SU-DHL-6 (cell line): Measurements from ENCODE around the gene DOCK3.
"Not testable (repeated sequence)": the region's sequence is repeated elsewhere in the genome, so short reads cannot be mapped to it uniquely, and the experiment has no call there.

Source experiments
- H2AFZ ChIP-seq: fragments of 200-600 bp; sonication (generic); 2 replicates; pipeline ENCODE4 v1.6.1; 2014; ENCODE audit warnings: low read depth, mild to moderate bottlenecking, moderate library complexity, mixed read lengths, antibody characterized with exemption, low read length; ENCODE audit not compliant: severe bottlenecking
- H3F3A ChIP-seq: fragments of 200-600 bp; shearing (Covaris generic); 2 replicates; pipeline ENCODE4 v1.6.0; 2016; ENCODE audit warnings: antibody characterized with exemption, mild to moderate bottlenecking; ENCODE audit not compliant: insufficient read depth
- H3K27ac ChIP-seq: fragments of 200-600 bp; sonication (generic); 2 replicates; pipeline ENCODE4 v1.5.1; 2016; ENCODE audit warnings: low read depth, mild to moderate bottlenecking, low read length, moderate library complexity, mixed read lengths
- H3K27me3 ChIP-seq: fragments of 200-600 bp; sonication (generic), shearing (Covaris generic); 2 replicates; pipeline ENCODE4 v1.6.0; 2014; ENCODE audit warnings: mild to moderate bottlenecking, low read length
- H3K36me3 ChIP-seq: fragments of 200-600 bp; sonication (generic); 2 replicates; pipeline ENCODE4 v1.6.1; 2014; ENCODE audit warnings: mild to moderate bottlenecking, low read length, mixed read lengths
- H3K4me2 ChIP-seq: fragments of 300-600, 200-600 bp; shearing (Covaris generic), sonication (generic); 2 replicates; pipeline ENCODE4 v1.6.0; 2014; ENCODE audit warnings: low read length, low read depth, mild to moderate bottlenecking; ENCODE audit not compliant: poor library complexity, severe bottlenecking
- H3K4me3 ChIP-seq: fragments of 200-600 bp; sonication (generic); 2 replicates; pipeline ENCODE4 v1.5.1; 2014; ENCODE audit warnings: antibody characterized with exemption, low read length, mild to moderate bottlenecking, mixed read lengths; ENCODE audit not compliant: insufficient read depth, poor library complexity, severe bottlenecking
- H3K79me2 ChIP-seq: fragments of 200-600 bp; sonication (generic); 2 replicates; pipeline ENCODE4 v1.6.1; 2014; ENCODE audit warnings: mild to moderate bottlenecking, low read length, moderate library complexity; ENCODE audit not compliant: insufficient read depth
- H3K9ac ChIP-seq: fragments of 200-600 bp; sonication (generic); 2 replicates; pipeline ENCODE4 v1.7.0; 2014; ENCODE audit warnings: mild to moderate bottlenecking, low read length
- H3K9me2 ChIP-seq: fragments of 200-600 bp; sonication (generic); replicated peaks from 2 replicates; pipeline ENCODE4 v1.6.1; 2014; ENCODE audit warnings: low read length; ENCODE audit not compliant: insufficient read depth
- H3K9me3 ChIP-seq: fragments of 200-600 bp; sonication (generic); 2 replicates; pipeline ENCODE4 v1.6.1; 2014; ENCODE audit warnings: low read length, mixed read lengths; ENCODE audit not compliant: insufficient read depth
- H4K20me1 ChIP-seq: fragments of 200-600 bp; sonication (generic); 2 replicates; pipeline ENCODE4 v1.6.1; 2014; ENCODE audit warnings: low read depth, mild to moderate bottlenecking, antibody characterized with exemption, low read length, moderate library complexity, mixed read lengths
- CTCF ChIP-seq: fragments of 200-600 bp; sonication (generic); IDR thresholded peaks from one replicate; pipeline ENCODE4 v1.5.1; 2017; ENCODE audit warnings: antibody characterized with exemption, mild to moderate bottlenecking, low read length, moderate library complexity; ENCODE audit not compliant: insufficient read depth, poor library complexity, severe bottlenecking
- EZH2phosphoT487 ChIP-seq: fragments of 200-600 bp; sonication (generic), shearing (Covaris generic); conservative IDR thresholded peaks from 2 replicates; pipeline ENCODE4 v1.6.1; 2018; ENCODE audit warnings: mild to moderate bottlenecking, antibody characterized with exemption, low read length, moderate library complexity, mixed read lengths

DOCK3 gene

GRCh38 chr3:51361746-51362145, 687.0 kb downstream of the DOCK3 start:
- Histone ChIP-seq H3K27ac (no peak overlapping the region), H3K36me3 (no peaks in the 10 kb centered on the region)

GRCh38 chr3:51362476-51362875, 687.7 kb downstream of the DOCK3 start:
- Histone ChIP-seq H2AFZ (no peak overlapping the region), H3K27me3 (no peaks in the 10 kb centered on the region), H3K4me3 (no peak overlapping the region), H3K4me2 (no peak overlapping the region), H3K9me3 (no peaks in the 10 kb centered on the region), H3F3A (no peaks in the 10 kb centered on the region), H3K27ac (no peak overlapping the region), H3K36me3 (no peaks in the 10 kb centered on the region), H4K20me1 (no peaks in the 10 kb centered on the region), H3K79me2 (no peaks in the 10 kb centered on the region), H3K9me2 (no peaks in the 10 kb centered on the region), H3K9ac (no peak overlapping the region)
- TF ChIP-seq EZH2phosphoT487, result no peak
- no peak for TF ChIP-seq CTCF

More at GRCh38 chr3:51361746-51362145, 687.0 kb downstream of the DOCK3 start:
- no peak overlapping the region for H3K4me2 ChIP-seq
- H3K9me2 ChIP-seq, result no peaks in the 10 kb centered on the region
- H2AFZ ChIP-seq, result no peak overlapping the region
- H3K9me3 ChIP-seq, result no peaks in the 10 kb centered on the region
- H3K27me3 ChIP-seq, result no peaks in the 10 kb centered on the region
- no peak overlapping the region for H3K9ac ChIP-seq
- no peaks in the 10 kb centered on the region for H3F3A ChIP-seq
- no peak for TF ChIP-seq CTCF
- TF ChIP-seq EZH2phosphoT487, result no peak
- H3K79me2 ChIP-seq, result no peaks in the 10 kb centered on the region
- no peak overlapping the region for H3K4me3 ChIP-seq
- no peaks in the 10 kb centered on the region for H4K20me1 ChIP-seq

- H3K79me2 ChIP-seq, H3F3A ChIP-seq, H3K27ac ChIP-seq, H3K27me3 ChIP-seq, H3K9me2 ChIP-seq, H3K4me3 ChIP-seq, H2AFZ ChIP-seq, H3K9ac ChIP-seq, H3K9me3 ChIP-seq, H4K20me1 ChIP-seq, H3K36me3 ChIP-seq, H3K4me2 ChIP-seq: not testable (repeated sequence)
Observed at GRCh38 chr3:51368276-51368675, 693.5 kb downstream of the DOCK3 start.

- H3K27ac ChIP-seq, result no peak overlapping the region
- H4K20me1 ChIP-seq, result no peaks in the 10 kb centered on the region
- H3K27me3 ChIP-seq, result no peaks in the 10 kb centered on the region
- no peaks in the 10 kb centered on the region for H3K9me3 ChIP-seq
- no peak overlapping the region for H2AFZ ChIP-seq
- H3K4me2 ChIP-seq, result no peak overlapping the region
- no peaks in the 10 kb centered on the region for H3F3A ChIP-seq
- no peaks in the 10 kb centered on the region for H3K9me2 ChIP-seq
- no peak overlapping the region for H3K9ac ChIP-seq
- H3K79me2 ChIP-seq, result no peaks in the 10 kb centered on the region
- H3K36me3 ChIP-seq, result no peaks in the 10 kb centered on the region
- TF ChIP-seq EZH2phosphoT487 (no peak), CTCF (peak; percentile 28)
- no peak overlapping the region for H3K4me3 ChIP-seq
Observed at GRCh38 chr3:51371943-51372557, 697.3 kb downstream of the DOCK3 start.
